ENCODE data around the gene VTI1A.

GRCh38 chr10:112491144-112491543 is 44.1 kb downstream of the VTI1A start:
- TF ChIP-seq POLR2A (IDR thresholded peaks at IDR 0.05; ENCODE audit: extremely low read depth, insufficient read length) (no peak), CTCF (IDR thresholded peaks at IDR 0.05; ENCODE audit: low read depth, low read length) (no peak)

Measured in NB4 (cell line).